ENCODE measurements around the gene NTN1. TPM values are rescaled to one million over a fixed set of nuclear protein-coding genes. Genes with fewer than 3 reads are reported as not detected.

Gene NTN1
- total RNA-seq, 3 donors from 2014 or later (not counting 1 experiment from before 2014, with no cell fraction given), result 0.12 to 0.15 (median 0.14) TPM

DNA sequence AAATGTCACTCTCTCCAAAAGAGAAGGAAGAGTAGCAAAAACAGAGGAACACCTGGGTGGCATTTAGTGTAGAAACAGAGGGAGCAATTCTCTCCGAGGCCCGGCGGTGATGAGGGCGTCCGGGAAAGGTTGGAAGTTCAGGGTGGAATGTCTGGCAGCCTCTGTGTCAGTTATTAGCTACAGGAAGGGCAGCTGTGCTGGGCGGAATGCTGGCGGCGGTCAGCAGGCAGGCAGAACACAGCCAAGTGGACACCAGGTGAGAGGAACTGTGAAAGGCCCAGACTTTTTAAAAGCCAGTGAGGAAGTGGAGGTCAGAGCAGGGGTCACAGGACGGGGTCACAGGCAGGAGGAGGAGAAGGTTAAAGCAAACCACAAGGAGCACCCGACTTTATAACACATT is 238.1 kb downstream of the NTN1 start:
- H3K27me3 ChIP-seq (ENCODE audit: control insufficient read depth, insufficient read depth, low read length), result no peaks in the 10 kb centered on the region
- Mint-ChIP-seq H3K4me3 (no peak overlapping the region), H3K9me3 (no peaks in the 10 kb centered on the region), H3K27ac (peak overlapping the region in 1 of 2 donors; percentile 31), H3K27me3 (ENCODE audit: low read depth in 2 of 2) (no peaks in the 10 kb centered on the region), H3K36me3 (no peaks in the 10 kb centered on the region), H3K4me1 (peaks cover 28 to 36% of the 10 kb centered on the region in 2 donors)
- H3K4me3 ChIP-seq (ENCODE audit: low read length), result no peak overlapping the region
- H3K36me3 ChIP-seq (ENCODE audit: control insufficient read depth, insufficient read depth, low read length), result no peaks in the 10 kb centered on the region
- TF ChIP-seq, protein P1, sequence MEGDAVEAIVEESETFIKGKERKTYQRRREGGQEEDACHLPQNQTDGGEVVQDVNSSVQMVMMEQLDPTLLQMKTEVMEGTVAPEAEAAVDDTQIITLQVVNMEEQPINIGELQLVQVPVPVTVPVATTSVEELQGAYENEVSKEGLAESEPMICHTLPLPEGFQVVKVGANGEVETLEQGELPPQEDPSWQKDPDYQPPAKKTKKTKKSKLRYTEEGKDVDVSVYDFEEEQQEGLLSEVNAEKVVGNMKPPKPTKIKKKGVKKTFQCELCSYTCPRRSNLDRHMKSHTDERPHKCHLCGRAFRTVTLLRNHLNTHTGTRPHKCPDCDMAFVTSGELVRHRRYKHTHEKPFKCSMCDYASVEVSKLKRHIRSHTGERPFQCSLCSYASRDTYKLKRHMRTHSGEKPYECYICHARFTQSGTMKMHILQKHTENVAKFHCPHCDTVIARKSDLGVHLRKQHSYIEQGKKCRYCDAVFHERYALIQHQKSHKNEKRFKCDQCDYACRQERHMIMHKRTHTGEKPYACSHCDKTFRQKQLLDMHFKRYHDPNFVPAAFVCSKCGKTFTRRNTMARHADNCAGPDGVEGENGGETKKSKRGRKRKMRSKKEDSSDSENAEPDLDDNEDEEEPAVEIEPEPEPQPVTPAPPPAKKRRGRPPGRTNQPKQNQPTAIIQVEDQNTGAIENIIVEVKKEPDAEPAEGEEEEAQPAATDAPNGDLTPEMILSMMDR (IDR thresholded peaks at IDR 0.05), result no peak
- DNase-seq (no peak), ATAC-seq (no peak)
- no peak overlapping the region for H3K27ac ChIP-seq (ENCODE audit: low read length)
- H3K4me1 ChIP-seq (ENCODE audit: control insufficient read depth, insufficient read depth, low read length), result no peaks in the 10 kb centered on the region
- H3K9me3 ChIP-seq (ENCODE audit: control insufficient read depth, insufficient read depth, low read length), result no peaks in the 10 kb centered on the region
- intact Hi-C loops (cut with micrococcal nuclease), result no loop called here
- 92% methylated on average over 10 of the region's 10 CpGs for WGBS (ENCODE audit: insufficient coverage)

DNA sequence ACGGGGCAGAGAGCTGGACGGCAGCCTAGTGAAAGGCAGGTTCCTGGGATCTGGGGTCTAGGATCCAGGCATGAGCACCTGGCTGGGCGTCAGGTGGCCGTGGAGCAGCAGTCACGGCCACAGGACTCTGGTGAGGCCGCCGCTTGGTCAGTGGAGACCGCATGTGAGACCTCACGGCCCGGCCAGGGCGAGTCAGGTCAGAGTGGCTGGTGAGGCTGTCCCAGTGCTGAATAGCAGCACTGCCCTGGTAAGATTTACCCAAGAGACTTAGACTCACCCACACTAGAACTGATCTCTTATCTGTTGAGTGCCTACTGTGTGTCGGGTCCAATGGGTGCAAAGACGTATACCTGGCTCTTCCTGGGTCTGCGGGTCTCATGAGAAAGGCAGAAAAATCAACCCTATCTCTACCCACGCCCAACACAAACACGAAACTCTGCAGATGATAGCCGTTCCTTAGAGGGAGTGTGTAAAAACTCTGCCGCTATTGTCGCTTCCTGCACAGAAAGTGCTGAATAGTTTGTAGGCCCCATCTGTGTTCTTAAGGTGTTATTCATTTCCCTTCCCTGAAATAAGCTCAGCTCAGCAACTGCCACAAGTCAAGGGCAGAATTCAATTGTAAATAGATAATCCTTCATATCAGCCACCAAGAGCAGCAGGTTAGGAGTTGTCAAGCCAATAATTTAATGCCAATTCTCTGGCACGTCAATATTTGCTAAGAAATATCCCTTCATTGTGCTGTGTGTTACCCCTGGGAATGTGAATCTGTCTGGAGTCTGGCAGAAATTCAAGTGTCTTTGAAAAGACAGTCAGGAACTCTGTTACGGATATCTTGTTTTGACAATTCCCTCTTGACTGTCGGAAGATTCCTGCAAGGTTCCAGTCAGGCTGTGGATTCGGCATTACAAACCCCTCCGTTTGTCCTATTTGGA is 240.0 kb downstream of the NTN1 start:
- H3K27me3 ChIP-seq (ENCODE audit: control insufficient read depth, insufficient read depth, low read length), result no peaks in the 10 kb centered on the region
- intact Hi-C loops (cut with micrococcal nuclease), result no loop called here
- no peak overlapping the region for H3K27ac ChIP-seq (ENCODE audit: low read length)
- no peaks in the 10 kb centered on the region for H3K27me3 Mint-ChIP-seq (ENCODE audit: low read depth in 2 of 2)
- H3K9me3 Mint-ChIP-seq, result no peaks in the 10 kb centered on the region
- no peak overlapping the region for H3K27ac Mint-ChIP-seq
- H3K36me3 ChIP-seq (ENCODE audit: control insufficient read depth, insufficient read depth, low read length), result no peaks in the 10 kb centered on the region
- H3K4me3 Mint-ChIP-seq, result no peak overlapping the region
- ATAC-seq (no peak), DNase-seq (no peak)
- WGBS (ENCODE audit: insufficient coverage), result 73% methylated on average over 24 of the region's 24 CpGs
- TF ChIP-seq, protein P1 (IDR thresholded peaks at IDR 0.05), result no peak
- no peaks in the 10 kb centered on the region for H3K4me1 ChIP-seq (ENCODE audit: control insufficient read depth, insufficient read depth, low read length)
- H3K9me3 ChIP-seq (ENCODE audit: control insufficient read depth, insufficient read depth, low read length), result no peaks in the 10 kb centered on the region
- no peak overlapping the region for H3K4me3 ChIP-seq (ENCODE audit: low read length)
- H3K4me1 Mint-ChIP-seq, result peaks cover 27 to 33% of the 10 kb centered on the region in 2 donors
- no peaks in the 10 kb centered on the region for H3K36me3 Mint-ChIP-seq

DNA sequence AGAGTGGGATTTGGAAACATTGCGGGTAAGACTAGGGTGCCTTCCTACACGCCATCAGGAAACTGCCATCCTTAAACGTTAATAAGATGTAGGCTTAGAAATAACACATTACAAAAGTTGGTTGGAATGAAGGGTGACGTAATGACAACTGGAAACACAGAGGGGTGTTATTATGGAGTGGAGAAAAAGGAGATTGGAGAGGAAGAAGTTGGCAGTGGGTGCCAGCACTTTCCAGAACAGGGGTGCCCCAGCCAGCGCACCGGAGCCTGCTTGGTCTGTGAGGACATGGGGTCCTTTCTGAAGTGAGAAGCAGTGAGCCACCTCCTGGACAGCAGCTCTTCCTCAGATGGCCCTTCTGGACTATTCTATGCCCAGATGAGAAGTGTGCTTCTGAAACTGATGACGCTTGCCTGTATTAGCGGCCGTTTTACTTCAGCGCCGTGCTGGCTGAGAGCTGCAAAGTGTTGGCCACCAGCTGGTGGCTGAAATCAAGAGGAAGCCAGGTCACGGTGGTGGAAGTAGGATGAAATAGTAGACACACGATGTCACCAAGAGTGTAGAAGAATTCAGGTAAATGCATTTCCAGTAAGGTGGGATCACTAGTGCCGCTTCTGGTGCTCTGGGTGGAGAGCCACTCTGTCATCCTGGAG is 244.8 kb downstream of the NTN1 start:
- Mint-ChIP-seq H3K4me1 (peaks cover 11 to 15% of the 10 kb centered on the region in 2 donors), H3K27ac (no peak overlapping the region), H3K27me3 (ENCODE audit: low read depth in 2 of 2) (no peaks in the 10 kb centered on the region), H3K9me3 (no peaks in the 10 kb centered on the region), H3K4me3 (no peak overlapping the region), H3K36me3 (no peaks in the 10 kb centered on the region)
- Histone ChIP-seq H3K36me3 (ENCODE audit: control insufficient read depth, insufficient read depth, low read length) (no peaks in the 10 kb centered on the region), H3K27me3 (ENCODE audit: control insufficient read depth, insufficient read depth, low read length) (no peaks in the 10 kb centered on the region), H3K4me3 (ENCODE audit: low read length) (no peak overlapping the region), H3K4me1 (ENCODE audit: control insufficient read depth, insufficient read depth, low read length) (no peaks in the 10 kb centered on the region), H3K9me3 (ENCODE audit: control insufficient read depth, insufficient read depth, low read length) (no peaks in the 10 kb centered on the region), H3K27ac (ENCODE audit: low read length) (no peak overlapping the region)
- intact Hi-C loops (cut with micrococcal nuclease), result no loop called here
- ATAC-seq (no peak), DNase-seq (no peak)
- TF ChIP-seq, protein P1 (IDR thresholded peaks at IDR 0.05), result no peak
- WGBS (ENCODE audit: insufficient coverage), result 96% methylated on average over 14 of the region's 14 CpGs

Data from natural killer cell (primary cell).